Ishikawa (cell line): ENCODE results near the gene VPS37B.

ENCODE experiments used
- CEBPB ChIP-seq: IDR thresholded peaks from 2 replicates; pipeline ENCODE4 v1.6.1; 2012
- CREB1 ChIP-seq: IDR thresholded peaks from 2 replicates; pipeline ENCODE4 v1.6.1; 2012; ENCODE audit warnings: low read depth
- EP300 ChIP-seq: IDR thresholded peaks from 2 replicates; pipeline ENCODE4 v1.6.1; 2012; ENCODE audit warnings: borderline replicate concordance
- FOXM1 ChIP-seq: IDR thresholded peaks from 2 replicates; pipeline ENCODE4 v1.6.1; 2012; ENCODE audit warnings: low read depth, borderline replicate concordance
- NFIC ChIP-seq: IDR thresholded peaks from 2 replicates; pipeline ENCODE4 v1.6.1; 2012
- RAD21 ChIP-seq: IDR thresholded peaks from 2 replicates; pipeline ENCODE4 v1.6.1; 2012; ENCODE audit warnings: low read depth
- TAF1 ChIP-seq: IDR thresholded peaks from 2 replicates; pipeline ENCODE4 v1.6.1; 2012; ENCODE audit warnings: low read depth, mild to moderate bottlenecking
- TCF12 ChIP-seq: IDR thresholded peaks from 2 replicates; pipeline ENCODE4 v1.6.1; 2012; ENCODE audit warnings: low read depth
- YY1 ChIP-seq: IDR thresholded peaks from 2 replicates; pipeline ENCODE4 v1.6.1; 2012; ENCODE audit warnings: low read depth
- ZBTB7A ChIP-seq: IDR thresholded peaks from 2 replicates; pipeline ENCODE4 v1.6.1; 2012; ENCODE audit warnings: low read depth
- TF ChIP-seq, protein P1 (sequence below): IDR thresholded peaks from 2 replicates; pipeline ENCODE4 v1.6.1; 2012; ENCODE audit warnings: low read depth, mild to moderate bottlenecking
- TF ChIP-seq, protein P2 (sequence below): IDR thresholded peaks from 2 replicates; pipeline ENCODE4 v1.6.1; 2012

DNA sequence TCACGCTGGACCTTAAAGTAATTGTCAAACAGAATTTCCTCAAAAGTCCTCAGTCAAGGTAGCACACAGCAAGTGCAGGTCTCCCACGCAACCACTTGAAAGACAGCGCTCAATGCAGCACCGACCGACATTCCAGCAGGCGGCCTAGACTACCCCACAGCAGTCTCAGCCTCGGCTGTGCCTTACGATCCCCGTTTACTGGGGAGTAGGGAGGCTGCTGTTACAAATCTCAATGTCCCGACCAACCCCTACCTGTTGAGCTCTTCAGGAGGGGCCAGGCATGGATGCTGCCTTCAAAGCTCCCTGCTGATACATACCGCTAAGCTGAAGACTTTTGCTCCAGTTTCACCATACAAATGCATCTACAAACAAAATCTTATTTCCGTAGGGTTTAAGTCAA is 21.8 kb downstream of the VPS37B start:
- TF ChIP-seq, protein P1, sequence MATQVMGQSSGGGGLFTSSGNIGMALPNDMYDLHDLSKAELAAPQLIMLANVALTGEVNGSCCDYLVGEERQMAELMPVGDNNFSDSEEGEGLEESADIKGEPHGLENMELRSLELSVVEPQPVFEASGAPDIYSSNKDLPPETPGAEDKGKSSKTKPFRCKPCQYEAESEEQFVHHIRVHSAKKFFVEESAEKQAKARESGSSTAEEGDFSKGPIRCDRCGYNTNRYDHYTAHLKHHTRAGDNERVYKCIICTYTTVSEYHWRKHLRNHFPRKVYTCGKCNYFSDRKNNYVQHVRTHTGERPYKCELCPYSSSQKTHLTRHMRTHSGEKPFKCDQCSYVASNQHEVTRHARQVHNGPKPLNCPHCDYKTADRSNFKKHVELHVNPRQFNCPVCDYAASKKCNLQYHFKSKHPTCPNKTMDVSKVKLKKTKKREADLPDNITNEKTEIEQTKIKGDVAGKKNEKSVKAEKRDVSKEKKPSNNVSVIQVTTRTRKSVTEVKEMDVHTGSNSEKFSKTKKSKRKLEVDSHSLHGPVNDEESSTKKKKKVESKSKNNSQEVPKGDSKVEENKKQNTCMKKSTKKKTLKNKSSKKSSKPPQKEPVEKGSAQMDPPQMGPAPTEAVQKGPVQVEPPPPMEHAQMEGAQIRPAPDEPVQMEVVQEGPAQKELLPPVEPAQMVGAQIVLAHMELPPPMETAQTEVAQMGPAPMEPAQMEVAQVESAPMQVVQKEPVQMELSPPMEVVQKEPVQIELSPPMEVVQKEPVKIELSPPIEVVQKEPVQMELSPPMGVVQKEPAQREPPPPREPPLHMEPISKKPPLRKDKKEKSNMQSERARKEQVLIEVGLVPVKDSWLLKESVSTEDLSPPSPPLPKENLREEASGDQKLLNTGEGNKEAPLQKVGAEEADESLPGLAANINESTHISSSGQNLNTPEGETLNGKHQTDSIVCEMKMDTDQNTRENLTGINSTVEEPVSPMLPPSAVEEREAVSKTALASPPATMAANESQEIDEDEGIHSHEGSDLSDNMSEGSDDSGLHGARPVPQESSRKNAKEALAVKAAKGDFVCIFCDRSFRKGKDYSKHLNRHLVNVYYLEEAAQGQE: no peak
- TF ChIP-seq FOXM1 (no peak), ZBTB7A (no peak), CREB1 (no peak), TAF1 (no peak), TCF12 (no peak), YY1 (no peak), CEBPB (no peak), RAD21 (no peak), NFIC (no peak), EP300 (no peak)
- TF ChIP-seq, protein P2, sequence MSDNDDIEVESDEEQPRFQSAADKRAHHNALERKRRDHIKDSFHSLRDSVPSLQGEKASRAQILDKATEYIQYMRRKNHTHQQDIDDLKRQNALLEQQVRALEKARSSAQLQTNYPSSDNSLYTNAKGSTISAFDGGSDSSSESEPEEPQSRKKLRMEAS: no peak
